ENCODE measurements around the gene ZBTB8OS.

GRCh38 chr1:32695098-32695904 lies 45.0 kb upstream of the ZBTB8OS start:
- TF ChIP-seq SIN3A (IDR thresholded peaks at IDR 0.05; ENCODE audit: borderline replicate concordance, insufficient read depth, low read length) (no peak), TAF1 (IDR thresholded peaks at IDR 0.05; ENCODE audit: borderline replicate concordance, insufficient read depth, low read length) (no peak), REST (IDR thresholded peaks at IDR 0.05; ENCODE audit: insufficient read depth in 1 of 2, low read depth in 2 of 2, low read length in 2 of 2) (no peak; a peak in 1 of 4 replicates)
